ENCODE measurements around the gene CALML6. TPM values are rescaled to one million over a fixed set of nuclear protein-coding genes. Genes with fewer than 3 reads are reported as not detected.
A peak's percentile ranks its signal among the peaks of the same experiment; 100 is the strongest.

Gene CALML6
- total and polyA plus RNA-seq, 10 of the 15 experiments (the other 5 are each of a cell fraction or from before 2014, with no cell fraction given) = 0.07 to 1.3 (median 0.21) TPM; not detected in 5

DNA sequence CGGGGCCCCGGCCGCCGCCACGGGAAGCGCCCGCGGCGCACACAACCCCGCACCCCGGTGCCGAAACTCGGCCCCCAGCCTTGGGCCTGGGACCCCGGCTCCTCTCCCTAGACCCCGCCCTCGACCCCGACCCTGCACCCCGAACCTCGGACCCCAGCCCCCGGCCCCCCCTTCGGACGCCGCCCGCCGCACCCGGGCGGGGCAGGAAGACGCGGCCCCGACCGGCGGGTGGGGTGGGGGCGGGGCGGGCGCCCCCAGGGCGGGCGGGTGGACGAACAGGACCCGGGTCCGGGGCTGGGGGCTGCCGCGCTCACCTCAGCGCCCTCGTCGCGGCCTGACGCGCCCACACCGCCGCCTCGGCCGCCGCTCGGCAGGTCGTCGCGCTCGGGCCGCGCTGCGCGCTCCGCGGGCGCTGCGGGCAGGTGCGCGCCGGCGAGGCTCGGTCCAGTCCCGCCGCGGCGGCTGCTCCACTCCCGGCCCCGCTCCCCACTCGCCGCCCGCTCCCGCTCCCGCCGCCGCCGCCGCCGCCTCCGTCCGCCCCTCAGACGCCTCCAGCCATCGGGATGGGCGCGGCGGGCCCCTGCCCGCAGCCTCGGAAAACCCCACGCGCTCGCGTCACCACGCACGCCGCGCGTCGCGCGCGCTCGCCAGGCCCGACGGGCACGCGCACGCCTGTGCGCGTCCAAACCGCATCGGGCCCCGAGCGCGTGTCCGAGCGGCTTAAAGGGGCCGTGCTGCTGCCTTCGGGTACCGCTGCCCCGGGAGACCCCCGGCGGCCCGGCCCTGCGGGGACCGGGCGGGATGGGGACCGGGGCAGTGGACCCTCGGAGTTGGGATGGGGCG is 24.3 kb upstream of the CALML6 start, which contains the start of gene GNB1 (continued):
- TF ChIP-seq JUNB (IDR thresholded peaks at IDR 0.05) (no peak), IKZF1 (conservative IDR thresholded peaks at IDR 0.05) (peak; percentile 77; the same call in 1 of the 2 replicates), NR2F1 (conservative IDR thresholded peaks at IDR 0.05) (peak; percentile 39; the same call in 1 of the 2 replicates), RFX5 (IDR thresholded peaks at IDR 0.05; ENCODE audit: low read depth, low read length) (0 out of 2 replicates have a peak, but pooled peaks have one; percentile 26), POU2F2 (IDR thresholded peaks at IDR 0.05; ENCODE audit: borderline replicate concordance, low read depth, low read length) (no peak), RCOR1 (conservative IDR thresholded peaks at IDR 0.05; ENCODE audit: low read depth, low read length) (no peak), RB1 (IDR thresholded peaks at IDR 0.05; ENCODE audit: borderline replicate concordance) (peak; percentile 87; the same call in 1 of the 2 replicates), FOXK2 (IDR thresholded peaks at IDR 0.05) (no peak), PML (IDR thresholded peaks at IDR 0.05; ENCODE audit: low read length) (no peak), EZH2 (IDR thresholded peaks at IDR 0.05; ENCODE audit: borderline replicate concordance, control insufficient read depth, low read depth, low read length) (no peak), NFXL1 (IDR thresholded peaks at IDR 0.05; ENCODE audit: borderline replicate concordance) (no peak), TARDBP (IDR thresholded peaks at IDR 0.05; ENCODE audit: borderline replicate concordance) (no peak), HCFC1 (IDR thresholded peaks at IDR 0.05; ENCODE audit: low read length) (peak; percentile 58), SREBF1 (IDR thresholded peaks at IDR 0.05; ENCODE audit: low read length) (no peak), MTA2 (IDR thresholded peaks at IDR 0.05; ENCODE audit: low read depth) (no peak), EP300 (IDR thresholded peaks at IDR 0.05; ENCODE audit: borderline replicate concordance in 1 of 2, control insufficient read depth in 1 of 2, low read depth in 2 of 2, low read length in 2 of 2) (0 out of 4 replicates have a peak, but pooled peaks of 1 of the 2 experiments have one; percentile 12), NR2C2 (IDR thresholded peaks at IDR 0.05; ENCODE audit: borderline replicate concordance, control insufficient read depth, insufficient read length, low read depth) (no peak), KAT2A (conservative IDR thresholded peaks at IDR 0.05; ENCODE audit: control insufficient read depth, low read depth, low read length) (no peak), SUPT20H (IDR thresholded peaks at IDR 0.05; ENCODE audit: borderline replicate concordance, control insufficient read depth, low read depth, low read length) (no peak), TAF1 (IDR thresholded peaks at IDR 0.05; ENCODE audit: borderline replicate concordance, low read depth, low read length) (peak; percentile 81; the same call in 1 of the 2 replicates)
- TF ChIP-seq, protein P1, sequence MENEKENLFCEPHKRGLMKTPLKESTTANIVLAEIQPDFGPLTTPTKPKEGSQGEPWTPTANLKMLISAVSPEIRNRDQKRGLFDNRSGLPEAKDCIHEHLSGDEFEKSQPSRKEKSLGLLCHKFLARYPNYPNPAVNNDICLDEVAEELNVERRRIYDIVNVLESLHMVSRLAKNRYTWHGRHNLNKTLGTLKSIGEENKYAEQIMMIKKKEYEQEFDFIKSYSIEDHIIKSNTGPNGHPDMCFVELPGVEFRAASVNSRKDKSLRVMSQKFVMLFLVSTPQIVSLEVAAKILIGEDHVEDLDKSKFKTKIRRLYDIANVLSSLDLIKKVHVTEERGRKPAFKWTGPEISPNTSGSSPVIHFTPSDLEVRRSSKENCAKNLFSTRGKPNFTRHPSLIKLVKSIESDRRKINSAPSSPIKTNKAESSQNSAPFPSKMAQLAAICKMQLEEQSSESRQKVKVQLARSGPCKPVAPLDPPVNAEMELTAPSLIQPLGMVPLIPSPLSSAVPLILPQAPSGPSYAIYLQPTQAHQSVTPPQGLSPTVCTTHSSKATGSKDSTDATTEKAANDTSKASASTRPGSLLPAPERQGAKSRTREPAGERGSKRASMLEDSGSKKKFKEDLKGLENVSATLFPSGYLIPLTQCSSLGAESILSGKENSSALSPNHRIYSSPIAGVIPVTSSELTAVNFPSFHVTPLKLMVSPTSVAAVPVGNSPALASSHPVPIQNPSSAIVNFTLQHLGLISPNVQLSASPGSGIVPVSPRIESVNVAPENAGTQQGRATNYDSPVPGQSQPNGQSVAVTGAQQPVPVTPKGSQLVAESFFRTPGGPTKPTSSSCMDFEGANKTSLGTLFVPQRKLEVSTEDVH (IDR thresholded peaks at IDR 0.05; ENCODE audit: low read depth, partially characterized antibody) = no peak
- TF ChIP-seq, protein P2, sequence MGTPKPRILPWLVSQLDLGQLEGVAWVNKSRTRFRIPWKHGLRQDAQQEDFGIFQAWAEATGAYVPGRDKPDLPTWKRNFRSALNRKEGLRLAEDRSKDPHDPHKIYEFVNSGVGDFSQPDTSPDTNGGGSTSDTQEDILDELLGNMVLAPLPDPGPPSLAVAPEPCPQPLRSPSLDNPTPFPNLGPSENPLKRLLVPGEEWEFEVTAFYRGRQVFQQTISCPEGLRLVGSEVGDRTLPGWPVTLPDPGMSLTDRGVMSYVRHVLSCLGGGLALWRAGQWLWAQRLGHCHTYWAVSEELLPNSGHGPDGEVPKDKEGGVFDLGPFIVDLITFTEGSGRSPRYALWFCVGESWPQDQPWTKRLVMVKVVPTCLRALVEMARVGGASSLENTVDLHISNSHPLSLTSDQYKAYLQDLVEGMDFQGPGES (IDR thresholded peaks at IDR 0.05) = peak; percentile 37; the same call in 1 of the 2 replicates
- TF ChIP-seq, protein P3, sequence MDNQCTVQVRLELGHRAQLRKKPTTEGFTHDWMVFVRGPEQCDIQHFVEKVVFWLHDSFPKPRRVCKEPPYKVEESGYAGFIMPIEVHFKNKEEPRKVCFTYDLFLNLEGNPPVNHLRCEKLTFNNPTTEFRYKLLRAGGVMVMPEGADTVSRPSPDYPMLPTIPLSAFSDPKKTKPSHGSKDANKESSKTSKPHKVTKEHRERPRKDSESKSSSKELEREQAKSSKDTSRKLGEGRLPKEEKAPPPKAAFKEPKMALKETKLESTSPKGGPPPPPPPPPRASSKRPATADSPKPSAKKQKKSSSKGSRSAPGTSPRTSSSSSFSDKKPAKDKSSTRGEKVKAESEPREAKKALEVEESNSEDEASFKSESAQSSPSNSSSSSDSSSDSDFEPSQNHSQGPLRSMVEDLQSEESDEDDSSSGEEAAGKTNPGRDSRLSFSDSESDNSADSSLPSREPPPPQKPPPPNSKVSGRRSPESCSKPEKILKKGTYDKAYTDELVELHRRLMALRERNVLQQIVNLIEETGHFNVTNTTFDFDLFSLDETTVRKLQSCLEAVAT (IDR thresholded peaks at IDR 0.05) = no peak
- TF ChIP-seq, protein P4, sequence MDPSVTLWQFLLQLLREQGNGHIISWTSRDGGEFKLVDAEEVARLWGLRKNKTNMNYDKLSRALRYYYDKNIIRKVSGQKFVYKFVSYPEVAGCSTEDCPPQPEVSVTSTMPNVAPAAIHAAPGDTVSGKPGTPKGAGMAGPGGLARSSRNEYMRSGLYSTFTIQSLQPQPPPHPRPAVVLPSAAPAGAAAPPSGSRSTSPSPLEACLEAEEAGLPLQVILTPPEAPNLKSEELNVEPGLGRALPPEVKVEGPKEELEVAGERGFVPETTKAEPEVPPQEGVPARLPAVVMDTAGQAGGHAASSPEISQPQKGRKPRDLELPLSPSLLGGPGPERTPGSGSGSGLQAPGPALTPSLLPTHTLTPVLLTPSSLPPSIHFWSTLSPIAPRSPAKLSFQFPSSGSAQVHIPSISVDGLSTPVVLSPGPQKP (IDR thresholded peaks at IDR 0.05; ENCODE audit: low read depth, low read length) = 0 out of 2 replicates have a peak, but pooled peaks have one; percentile 28

Data from GM12878 (cell line).